ENCODE measurements around the gene KICS2. TPM values are rescaled to one million over a fixed set of nuclear protein-coding genes. Genes with fewer than 3 reads are reported as not detected.
"Not testable (repeated sequence)": the region's sequence is repeated elsewhere in the genome, so short reads cannot be mapped to it uniquely, and the experiment has no call there.

Gene KICS2
- total RNA-seq, 1 experiment from 2014 or later = 12.6 TPM

DNA sequence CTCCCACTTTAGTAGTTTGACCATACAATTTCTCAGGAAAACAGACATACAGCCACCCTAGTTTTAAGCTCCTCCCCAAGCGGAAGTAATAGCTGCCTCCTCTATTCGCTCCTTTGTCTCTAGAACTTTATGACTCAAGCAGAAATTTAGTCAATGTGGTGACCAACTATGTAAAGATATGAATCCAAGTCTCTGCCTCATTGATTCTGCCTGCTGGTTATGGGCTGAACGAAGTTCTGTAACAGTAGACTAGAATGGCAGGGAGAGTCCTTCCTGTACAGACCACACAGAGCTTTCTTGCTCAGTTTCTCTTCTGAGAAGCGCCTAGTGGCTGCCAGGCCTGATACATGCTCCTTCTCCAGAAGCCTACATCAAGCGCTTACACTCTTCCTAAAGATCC, 19.1 kb downstream of the KICS2 start:
- no peak overlapping the region for H3K27ac Mint-ChIP-seq (ENCODE audit: unreplicated experiment)
- CTCF ChIA-PET = no interaction called here

DNA sequence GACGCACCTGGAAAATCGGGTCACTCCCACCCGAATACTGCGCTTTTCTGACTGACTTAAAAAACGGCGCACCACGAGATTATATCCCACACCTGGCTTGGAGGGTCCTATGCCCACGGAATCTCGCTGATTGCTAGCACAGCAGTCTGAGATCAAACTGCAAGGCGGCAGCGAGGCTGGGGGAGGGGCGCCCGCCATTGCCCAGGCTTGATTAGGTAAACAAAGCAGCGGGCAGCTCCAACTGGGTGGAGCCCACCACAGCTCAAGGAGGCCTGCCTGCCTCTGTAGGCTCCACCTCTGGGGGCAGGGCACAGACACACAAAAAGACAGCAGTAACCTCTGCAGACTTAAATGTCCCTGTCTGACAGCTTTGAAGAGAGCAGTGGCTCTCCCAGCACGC, 26.3 kb downstream of the KICS2 start:
- H3K4me3 Mint-ChIP-seq (ENCODE audit: low read depth, unreplicated experiment); DNase-seq; H3K4me1 Mint-ChIP-seq (ENCODE audit: low read depth, unreplicated experiment); CTCF ChIA-PET; H3K27ac Mint-ChIP-seq (ENCODE audit: unreplicated experiment); H3K36me3 Mint-ChIP-seq (ENCODE audit: insufficient read depth, unreplicated experiment); H3K27me3 Mint-ChIP-seq (ENCODE audit: unreplicated experiment); BruUV-seq (replicated peaks); H3K9me3 Mint-ChIP-seq (ENCODE audit: low read depth, unreplicated experiment); intact Hi-C loops (cut with micrococcal nuclease; ENCODE audit: unreplicated experiment): not testable (repeated sequence)

More for the DNA sequence above, 19.1 kb downstream of the KICS2 start:
- H3K4me3 Mint-ChIP-seq (ENCODE audit: low read depth, unreplicated experiment) = no peak overlapping the region
- H3K9me3 Mint-ChIP-seq (ENCODE audit: low read depth, unreplicated experiment) = no peaks in the 10 kb centered on the region
- DNase-seq = no peak
- no peaks in the 10 kb centered on the region for H3K27me3 Mint-ChIP-seq (ENCODE audit: unreplicated experiment)
- no peaks in the 10 kb centered on the region for H3K4me1 Mint-ChIP-seq (ENCODE audit: low read depth, unreplicated experiment)
- intact Hi-C loops (cut with micrococcal nuclease; ENCODE audit: unreplicated experiment) = no loop called here
- TF ChIP-seq, protein P1, sequence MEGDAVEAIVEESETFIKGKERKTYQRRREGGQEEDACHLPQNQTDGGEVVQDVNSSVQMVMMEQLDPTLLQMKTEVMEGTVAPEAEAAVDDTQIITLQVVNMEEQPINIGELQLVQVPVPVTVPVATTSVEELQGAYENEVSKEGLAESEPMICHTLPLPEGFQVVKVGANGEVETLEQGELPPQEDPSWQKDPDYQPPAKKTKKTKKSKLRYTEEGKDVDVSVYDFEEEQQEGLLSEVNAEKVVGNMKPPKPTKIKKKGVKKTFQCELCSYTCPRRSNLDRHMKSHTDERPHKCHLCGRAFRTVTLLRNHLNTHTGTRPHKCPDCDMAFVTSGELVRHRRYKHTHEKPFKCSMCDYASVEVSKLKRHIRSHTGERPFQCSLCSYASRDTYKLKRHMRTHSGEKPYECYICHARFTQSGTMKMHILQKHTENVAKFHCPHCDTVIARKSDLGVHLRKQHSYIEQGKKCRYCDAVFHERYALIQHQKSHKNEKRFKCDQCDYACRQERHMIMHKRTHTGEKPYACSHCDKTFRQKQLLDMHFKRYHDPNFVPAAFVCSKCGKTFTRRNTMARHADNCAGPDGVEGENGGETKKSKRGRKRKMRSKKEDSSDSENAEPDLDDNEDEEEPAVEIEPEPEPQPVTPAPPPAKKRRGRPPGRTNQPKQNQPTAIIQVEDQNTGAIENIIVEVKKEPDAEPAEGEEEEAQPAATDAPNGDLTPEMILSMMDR (IDR thresholded peaks at IDR 0.05; ENCODE audit: unreplicated experiment) = no peak
- BruUV-seq (replicated peaks) = no TSS peak
- H3K36me3 Mint-ChIP-seq (ENCODE audit: insufficient read depth, unreplicated experiment) = no peaks in the 10 kb centered on the region

DNA sequence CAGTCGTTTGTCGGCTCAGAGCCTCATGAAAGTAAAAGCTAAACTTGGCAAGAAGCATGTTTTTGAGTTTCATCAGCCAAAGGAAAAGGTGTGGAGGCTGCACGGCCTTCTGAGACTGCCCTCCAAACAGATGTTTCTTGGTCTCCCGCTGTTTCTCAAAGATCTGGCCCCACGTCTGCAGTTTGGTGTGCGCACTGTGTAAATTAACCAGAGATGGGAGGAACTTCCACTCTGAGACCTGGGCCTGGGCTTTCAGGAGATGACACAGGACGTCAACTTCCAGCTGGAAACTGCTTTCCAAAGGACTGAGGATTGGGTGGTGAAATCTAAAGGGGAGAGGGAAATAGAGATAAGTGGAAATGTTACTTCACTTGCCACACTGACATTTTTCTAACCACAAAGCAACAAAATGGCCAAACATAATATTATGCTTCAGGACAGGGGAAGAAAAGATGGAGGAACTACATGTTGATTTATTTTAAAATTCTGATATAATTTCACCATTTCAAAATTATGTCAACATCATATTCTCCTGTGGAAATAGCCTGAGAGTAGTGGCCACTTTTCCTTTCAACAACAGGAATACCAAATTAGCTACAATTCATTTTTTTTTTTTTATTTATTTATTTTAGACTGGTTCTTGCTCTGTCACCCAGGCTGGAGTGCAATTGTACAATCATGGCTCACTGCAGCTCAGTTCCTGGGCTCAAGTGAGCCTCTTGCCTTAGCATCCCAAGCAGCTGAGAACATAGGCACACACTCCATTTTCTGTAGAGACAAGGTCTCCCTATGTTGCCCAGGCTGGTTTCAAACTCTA, 27.6 kb downstream of the KICS2 start:
- intact Hi-C loops (cut with micrococcal nuclease; ENCODE audit: unreplicated experiment) = no loop called here
- no peaks in the 10 kb centered on the region for H3K36me3 Mint-ChIP-seq (ENCODE audit: insufficient read depth, unreplicated experiment)
- no peaks in the 10 kb centered on the region for H3K9me3 Mint-ChIP-seq (ENCODE audit: low read depth, unreplicated experiment)
- no peaks in the 10 kb centered on the region for H3K27me3 Mint-ChIP-seq (ENCODE audit: unreplicated experiment)
- TF ChIP-seq, protein P1 (IDR thresholded peaks at IDR 0.05; ENCODE audit: unreplicated experiment) = no peak
- CTCF ChIA-PET = no interaction called here
- BruUV-seq (replicated peaks) = no TSS peak
- DNase-seq = no peak
- H3K27ac Mint-ChIP-seq (ENCODE audit: unreplicated experiment) = no peak overlapping the region
- H3K4me1 Mint-ChIP-seq (ENCODE audit: low read depth, unreplicated experiment) = no peaks in the 10 kb centered on the region
- no peak overlapping the region for H3K4me3 Mint-ChIP-seq (ENCODE audit: low read depth, unreplicated experiment)

DNA sequence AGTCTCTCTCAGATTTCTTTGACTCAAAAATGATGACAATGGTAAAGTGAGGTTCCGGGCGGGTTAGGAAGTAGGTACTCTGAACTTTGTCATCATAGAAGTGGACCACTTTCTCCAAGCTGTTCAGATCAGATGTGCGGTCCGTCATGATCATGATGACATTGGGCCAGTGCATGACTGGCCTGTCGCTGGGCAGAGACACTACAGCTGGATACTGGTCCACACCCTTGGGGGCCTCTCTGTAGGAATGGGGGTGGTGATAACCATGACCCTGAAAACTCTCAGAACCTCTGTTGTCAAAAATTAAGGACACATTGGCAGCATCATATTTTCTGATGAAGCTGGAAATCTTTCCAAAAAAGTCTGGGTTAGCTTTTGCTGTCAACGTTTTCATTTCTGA, 28.2 kb downstream of the KICS2 start:
- Mint-ChIP-seq H3K4me3 (ENCODE audit: low read depth, unreplicated experiment) (no peak overlapping the region), H3K4me1 (ENCODE audit: low read depth, unreplicated experiment) (no peaks in the 10 kb centered on the region), H3K9me3 (ENCODE audit: low read depth, unreplicated experiment) (no peaks in the 10 kb centered on the region), H3K27me3 (ENCODE audit: unreplicated experiment) (no peaks in the 10 kb centered on the region), H3K36me3 (ENCODE audit: insufficient read depth, unreplicated experiment) (no peaks in the 10 kb centered on the region), H3K27ac (ENCODE audit: unreplicated experiment) (no peak overlapping the region)
- DNase-seq = no peak
- CTCF ChIA-PET = interaction anchor here (0.5 kb wide), 1 partner anchor 1115 kb away, joined by 3 read pairs; no protein-coding TSS in a partner anchor
- TF ChIP-seq, protein P1 (IDR thresholded peaks at IDR 0.05; ENCODE audit: unreplicated experiment) = no peak
- intact Hi-C loops (cut with micrococcal nuclease; ENCODE audit: unreplicated experiment) = no loop called here
- no TSS peak for BruUV-seq (replicated peaks)
